Esophagus muscularis mucosa (tissue), 4 donors: Measurements from ENCODE around the gene CRYBG1. TPM values are rescaled to one million over a fixed set of nuclear protein-coding genes. Genes with fewer than 3 reads are reported as not detected.
A peak's percentile ranks its signal among the peaks of the same experiment; 100 is the strongest.

Source experiments
- DNase-seq: peaks from one replicate; pipeline ENCODE4 v3.0.0-alpha.2; 2017; ENCODE audit errors: extremely low spot score
- H3K27ac ChIP-seq, 4 donors: fragments of 200-600 bp; sonication (generic); replicated peaks in 1 of 4; 1 replicate in 3 of 4; 2 replicates in 1 of 4; pipeline ENCODE4 v1.5.1; 2016 to 2019; ENCODE audit warnings: mild to moderate bottlenecking in 1 of 4
- H3K27me3 ChIP-seq, 4 donors: fragments of 200-600 bp; sonication (generic); one replicate each; pipeline versions ENCODE4 v1.5.1 to v1.6.0; 2016 to 2019
- H3K36me3 ChIP-seq, 4 donors: fragments of 200-600 bp; sonication (generic); one replicate each; pipeline ENCODE4 v1.5.1; 2016 to 2019
- H3K4me1 ChIP-seq, 4 donors: fragments of 200-600 bp; sonication (generic); one replicate each; pipeline ENCODE4 v1.5.1; 2016 to 2019
- H3K4me3 ChIP-seq, 4 donors: fragments of 200-600 bp; sonication (generic); 1 replicate in 2 of 4; 2 replicates in 2 of 4; pipeline ENCODE4 v1.5.1; 2016 to 2019; ENCODE audit warnings: mild to moderate bottlenecking in 4 of 4, moderate library complexity in 1 of 4
- H3K9me3 ChIP-seq, 4 donors: fragments of 200-600 bp; sonication (generic); 1 replicate in 3 of 4; 2 replicates in 1 of 4; pipeline ENCODE4 v1.5.1; 2016 to 2019
- CTCF ChIP-seq, 3 experiments: fragments of 200-600 bp in 2 of 3; fragments of 450-650 bp in 1 of 3; sonication (generic) in 2 of 3; IDR thresholded peaks; one replicate each; pipeline ENCODE4 v1.5.1; 2017 to 2019; ENCODE audit warnings: antibody characterized with exemption in 3 of 3, mild to moderate bottlenecking in 2 of 3, moderate library complexity in 1 of 3
- EP300 ChIP-seq: sonication (generic); formaldehyde crosslinking; IDR thresholded peaks from one replicate; pipeline ENCODE4 v1.6.1; 2017; ENCODE audit warnings: antibody characterized with exemption
- POLR2A ChIP-seq: fragments of 450-650 bp; IDR thresholded peaks from one replicate; pipeline ENCODE4 v1.6.1; 2017; ENCODE audit warnings: antibody characterized with exemption, moderate library complexity, mild to moderate bottlenecking, low read depth
- POLR2AphosphoS5 ChIP-seq, 2 donors: sonication (generic); formaldehyde crosslinking; IDR thresholded peaks; one replicate each; pipeline ENCODE4 v1.6.1; 2017; ENCODE audit warnings: antibody characterized with exemption in 2 of 2
- WGBS: methylation state at CpG from one replicate; pipeline ENCODE4 v1.1.5; 2018; 5-methylcytosine and 5-hydroxymethylcytosine counted together
- intact Hi-C: fragments of 100-400 bp; cut with DNase I; formaldehyde crosslinking; loops from one replicate; pipeline ENCODE4 v1.15.1; 2023
- total RNA-seq, 4 donors: library from RNA; depleted of rRNA; stranded (reverse); fragments of >200 nt; gene quantifications; one replicate each; pipeline versions ENCODE4 v1.1.0 to v1.2.1, GENCODE V29; 2016

The CRYBG1 gene
- total RNA-seq, 4 donors from 2014 or later: 2.1 to 4.5 (median 3.6) TPM

- no peaks in the 10 kb centered on the region for H3K9me3 ChIP-seq
- DNase-seq: no peak
- H3K4me3 ChIP-seq: no peak overlapping the region
- peaks cover 14 to 24% (median 21%) of the 10 kb centered on the region in 4 donors for H3K4me1 ChIP-seq
- intact Hi-C loops: loop anchor here (10.0 kb wide), 2 partner anchors 327 to 1457 kb away; no protein-coding TSS in a partner anchor
- no peak overlapping the region for H3K27ac ChIP-seq
- TF ChIP-seq CTCF (IDR thresholded peaks at IDR 0.05): no peak
- no peak for TF ChIP-seq POLR2AphosphoS5 (IDR thresholded peaks at IDR 0.05)
- no peak for TF ChIP-seq EP300
- no peak for TF ChIP-seq POLR2A
- H3K27me3 ChIP-seq: no peaks in the 10 kb centered on the region
- WGBS: 98% methylated on average over 4 of the region's 4 CpGs
- H3K36me3 ChIP-seq: no peaks in the 10 kb centered on the region
These were observed 38.6 kb upstream of the CRYBG1 start for GRCh38 chr6:106321940-106322339.

GRCh38 chr6:106324726-106325335 is 35.7 kb upstream of the CRYBG1 start:
- Histone ChIP-seq H3K9me3 (no peaks in the 10 kb centered on the region), H3K27me3 (no peaks in the 10 kb centered on the region), H3K36me3 (no peaks in the 10 kb centered on the region), H3K4me1 (peaks cover 11 to 19% (median 15%) of the 10 kb centered on the region in 4 donors), H3K27ac (peak overlapping the region; percentile 88 to 92 (median 90)), H3K4me3 (peak overlapping the region; percentile 87 to 90 (median 88))
- WGBS: 8% methylated on average over 9 of the region's 9 CpGs
- intact Hi-C loops: loop anchor here (10.0 kb wide), 2 partner anchors 330 to 1460 kb away; no protein-coding TSS in a partner anchor
- no peak for DNase-seq
- no peak for TF ChIP-seq POLR2A

GRCh38 chr6:106325336-106326178 is 35.0 kb upstream of the CRYBG1 start, which contains the start of gene ATG5:
Gene ATG5 (minus strand): TSS chr6:106325760. CDS start chr6:106316208, 9,552 bp downstream.
- H3K27ac ChIP-seq: peak within 1 kb of the TSS; percentile 88 to 92 (median 90)
- DNase-seq: peak; percentile 100
- WGBS: 5% methylated on average over 18 of the region's 56 CpGs
- no peaks in the 10 kb centered on the region for H3K9me3 ChIP-seq
- peaks cover 0 to 7% (median 0%) of the 10 kb centered on the region in 4 donors for H3K27me3 ChIP-seq
- intact Hi-C loops: loop anchor here (10.0 kb wide), 2 partner anchors 331 to 1461 kb away; no protein-coding TSS in a partner anchor
- H3K4me1 ChIP-seq: peaks cover 11 to 19% (median 13%) of the 10 kb centered on the region in 4 donors
- TF ChIP-seq CTCF (IDR thresholded peaks at IDR 0.05): peak in 1 of 3 experiments; percentile 36
- peak; percentile 91 to 98 for TF ChIP-seq POLR2AphosphoS5 (IDR thresholded peaks at IDR 0.05)
- TF ChIP-seq EP300: no peak
- peak; percentile 56 for TF ChIP-seq POLR2A
- H3K36me3 ChIP-seq: no peaks in the 10 kb centered on the region
- H3K4me3 ChIP-seq: peak within 1 kb of the TSS; percentile 87 to 90 (median 88)

GRCh38 chr6:106334646-106335448 is 25.7 kb upstream of the CRYBG1 start:
- DNase-seq: no peak

More at GRCh38 chr6:106334646-106335448, 25.7 kb upstream of the CRYBG1 start:
- peaks cover 0 to 6% (median 1%) of the 10 kb centered on the region in 4 donors for H3K4me1 ChIP-seq
- peaks cover 0 to 26% (median 0%) of the 10 kb centered on the region in 4 donors for H3K27me3 ChIP-seq
- H3K9me3 ChIP-seq: peaks cover 0 to 5% (median 0%) of the 10 kb centered on the region in 4 donors
- H3K27ac ChIP-seq: no peak overlapping the region
- 28% methylated on average over 5 of the region's 5 CpGs for WGBS
- TF ChIP-seq EP300 (no peak), CTCF (IDR thresholded peaks at IDR 0.05) (peak; percentile 50 to 66 (median 51))
- no peaks in the 10 kb centered on the region for H3K36me3 ChIP-seq
- H3K4me3 ChIP-seq: no peak overlapping the region
- intact Hi-C loops: no loop called here
